Measurements from ENCODE around the gene WFDC8.
"Not testable (repeated sequence)": the region's sequence is repeated elsewhere in the genome, so short reads cannot be mapped to it uniquely, and the experiment has no call there.

WFDC8 gene
- total RNA-seq, result 0 reads per million in 9 experiments

GRCh38 chr20:45579184-45579583, at the start of gene WFDC8:
WFDC8 (minus strand) TSS chr20:45579284; CDS start chr20:45579247, 37 bp downstream.
- no peak within 1 kb of the TSS for H3K4me3 Mint-ChIP-seq
- no peak for ATAC-seq (replicated peaks)
- H3K27ac Mint-ChIP-seq, result no peak within 1 kb of the TSS
- DNase-seq, result no peak
- no peaks in the 10 kb centered on the region for H3K9me3 Mint-ChIP-seq
- H3K27me3 Mint-ChIP-seq, result peaks cover 14 to 42% of the 10 kb centered on the region in 2 donors
- no peaks in the 10 kb centered on the region for H3K36me3 Mint-ChIP-seq (ENCODE audit: insufficient read depth)
- H3K4me1 Mint-ChIP-seq (ENCODE audit: low read depth in 2 of 2), result no peaks in the 10 kb centered on the region

GRCh38 chr20:45626540-45626939, 47.5 kb upstream of the WFDC8 start:
- H3K27ac Mint-ChIP-seq, result no peak overlapping the region
- peaks cover 0 to 2% of the 10 kb centered on the region in 2 donors for H3K9me3 Mint-ChIP-seq
- ATAC-seq (replicated peaks) (no peak), DNase-seq (no peak)
- peaks cover 50 to 69% of the 10 kb centered on the region in 2 donors for H3K27me3 Mint-ChIP-seq
- no peak overlapping the region for H3K4me3 Mint-ChIP-seq
- no peaks in the 10 kb centered on the region for H3K36me3 Mint-ChIP-seq (ENCODE audit: insufficient read depth)
- peaks cover 0 to 4% of the 10 kb centered on the region in 2 donors for H3K4me1 Mint-ChIP-seq (ENCODE audit: low read depth in 2 of 2)

- H3K36me3 Mint-ChIP-seq (ENCODE audit: insufficient read depth), result no peaks in the 10 kb centered on the region
- no peak overlapping the region for H3K27ac Mint-ChIP-seq
- ATAC-seq (replicated peaks), result no peak
- H3K4me3 Mint-ChIP-seq, result no peak overlapping the region
- no peaks in the 10 kb centered on the region for H3K4me1 Mint-ChIP-seq (ENCODE audit: low read depth in 2 of 2)
- H3K9me3 Mint-ChIP-seq, result peaks cover 0 to 2% of the 10 kb centered on the region in 2 donors
- no peak for DNase-seq
- H3K27me3 Mint-ChIP-seq, result peaks cover 21 to 39% of the 10 kb centered on the region in 2 donors
Measured at GRCh38 chr20:45621593-45621992, 42.5 kb upstream of the WFDC8 start.

- no peak for ATAC-seq (replicated peaks)
- H3K27ac Mint-ChIP-seq, result no peak overlapping the region
- peaks cover 11 to 24% of the 10 kb centered on the region in 2 donors for H3K27me3 Mint-ChIP-seq
- H3K36me3 Mint-ChIP-seq (ENCODE audit: insufficient read depth), result no peaks in the 10 kb centered on the region
- no peaks in the 10 kb centered on the region for H3K9me3 Mint-ChIP-seq
- no peak for DNase-seq
- no peak overlapping the region for H3K4me3 Mint-ChIP-seq
- H3K4me1 Mint-ChIP-seq (ENCODE audit: low read depth in 2 of 2), result no peaks in the 10 kb centered on the region
Measured at GRCh38 chr20:45617591-45617990, 38.5 kb upstream of the WFDC8 start.

GRCh38 chr20:45612314-45612713, 33.2 kb upstream of the WFDC8 start:
- ATAC-seq (replicated peaks), result no peak
- no peak for DNase-seq
- Mint-ChIP-seq H3K4me1 (ENCODE audit: low read depth in 2 of 2) (no peaks in the 10 kb centered on the region), H3K4me3 (no peak overlapping the region), H3K27ac (no peak overlapping the region), H3K36me3 (ENCODE audit: insufficient read depth) (no peaks in the 10 kb centered on the region), H3K27me3 (peaks cover 37 to 40% of the 10 kb centered on the region in 2 donors), H3K9me3 (peaks cover under 1 to 4% of the 10 kb centered on the region in 2 donors)

- no peaks in the 10 kb centered on the region for H3K36me3 Mint-ChIP-seq (ENCODE audit: insufficient read depth)
- ATAC-seq (replicated peaks), result no peak
- H3K27me3 Mint-ChIP-seq, result peaks cover 41 to 45% of the 10 kb centered on the region in 2 donors
Measured at GRCh38 chr20:45611054-45611453, 32.0 kb upstream of the WFDC8 start.

GRCh38 chr20:45607810-45608209, 28.7 kb upstream of the WFDC8 start:
- no peak overlapping the region for H3K4me3 Mint-ChIP-seq
- H3K27me3 Mint-ChIP-seq, result peaks cover 46 to 53% of the 10 kb centered on the region in 2 donors
- no peak for ATAC-seq (replicated peaks)
- no peaks in the 10 kb centered on the region for H3K36me3 Mint-ChIP-seq (ENCODE audit: insufficient read depth)
- H3K9me3 Mint-ChIP-seq, result peaks cover 2 to 8% of the 10 kb centered on the region in 2 donors
- DNase-seq, result no peak
- H3K4me1 Mint-ChIP-seq (ENCODE audit: low read depth in 2 of 2), result no peaks in the 10 kb centered on the region
- no peak overlapping the region for H3K27ac Mint-ChIP-seq

More at GRCh38 chr20:45611054-45611453, 32.0 kb upstream of the WFDC8 start:
- no peak overlapping the region for H3K4me3 Mint-ChIP-seq
- H3K4me1 Mint-ChIP-seq (ENCODE audit: low read depth in 2 of 2), result no peaks in the 10 kb centered on the region
- H3K9me3 Mint-ChIP-seq, result peaks cover 2 to 8% of the 10 kb centered on the region in 2 donors
- no peak for DNase-seq
- no peak overlapping the region for H3K27ac Mint-ChIP-seq

DNA sequence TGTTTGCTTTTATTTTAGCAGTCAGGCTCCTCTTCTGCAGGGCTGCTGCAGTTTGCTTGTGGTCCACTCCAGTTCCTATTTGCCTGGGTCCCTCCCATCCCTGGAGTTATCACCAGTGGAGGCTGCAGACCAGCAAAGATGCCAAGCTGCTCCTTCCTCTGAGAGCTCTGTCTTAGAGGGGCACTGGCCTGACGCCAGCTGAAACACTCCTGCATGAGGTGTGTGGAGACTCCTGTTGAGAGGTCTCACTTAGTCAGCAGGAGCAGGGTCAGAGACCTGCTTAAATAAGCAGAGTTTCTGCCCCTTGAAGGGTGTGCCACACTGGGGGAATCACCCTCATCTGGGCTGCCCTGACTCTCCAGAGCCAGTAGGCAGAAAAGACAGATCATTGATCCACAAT, 16.2 kb upstream of the WFDC8 start:
- no peaks in the 10 kb centered on the region for H3K36me3 Mint-ChIP-seq (ENCODE audit: insufficient read depth)
- no peak overlapping the region for H3K4me3 Mint-ChIP-seq
- H3K27ac Mint-ChIP-seq, result no peak overlapping the region
- H3K27me3 Mint-ChIP-seq, result peaks cover 52 to 61% of the 10 kb centered on the region in 2 donors
- DNase-seq (no peak), ATAC-seq (replicated peaks) (no peak)
- H3K9me3 Mint-ChIP-seq, result no peaks in the 10 kb centered on the region
- no peaks in the 10 kb centered on the region for H3K4me1 Mint-ChIP-seq (ENCODE audit: low read depth in 2 of 2)

- no peaks in the 10 kb centered on the region for H3K9me3 Mint-ChIP-seq
- no peak overlapping the region for H3K4me3 Mint-ChIP-seq
Measured at GRCh38 chr20:45593498-45593897, 14.4 kb upstream of the WFDC8 start.

DNA sequence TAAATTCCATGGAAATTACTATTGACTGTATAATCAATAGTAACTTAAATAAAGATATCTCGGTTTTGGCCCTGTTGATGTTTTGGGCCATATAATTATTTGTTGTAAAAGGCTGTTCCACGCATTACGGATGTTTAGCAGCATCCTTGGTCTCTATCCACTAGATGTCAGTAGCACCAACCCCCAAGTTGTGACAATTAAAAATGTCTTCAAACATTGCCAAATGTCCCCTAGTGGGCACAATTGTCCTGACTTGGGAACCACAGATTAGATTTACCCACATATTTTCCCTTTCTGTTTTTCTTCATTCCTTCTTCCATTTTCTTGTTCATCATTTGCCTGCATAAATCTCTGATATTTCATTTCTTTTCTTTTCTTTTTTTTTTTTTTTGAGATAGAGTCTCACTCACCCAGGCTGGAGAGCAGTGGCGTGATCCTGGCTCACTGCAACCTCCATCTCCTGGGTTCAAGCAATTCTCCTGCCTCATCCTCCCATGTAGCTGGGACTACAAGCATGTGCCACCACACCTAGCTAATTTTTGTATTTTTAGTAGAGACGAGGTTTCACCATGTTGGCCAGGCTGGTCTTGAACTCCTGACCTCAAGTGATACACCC, 13.6 kb upstream of the WFDC8 start:
- ATAC-seq (replicated peaks), result peak; percentile 41
- H3K27me3 Mint-ChIP-seq, result peaks cover 45 to 56% of the 10 kb centered on the region in 2 donors
- DNase-seq, result peak in 2 of 3 experiments; percentile 1 to 10
- no peak overlapping the region for H3K27ac Mint-ChIP-seq
- H3K4me1 Mint-ChIP-seq (ENCODE audit: low read depth in 2 of 2), result no peaks in the 10 kb centered on the region
- H3K4me3 Mint-ChIP-seq, result no peak overlapping the region
- H3K36me3 Mint-ChIP-seq (ENCODE audit: insufficient read depth), result no peaks in the 10 kb centered on the region
- no peaks in the 10 kb centered on the region for H3K9me3 Mint-ChIP-seq

More at GRCh38 chr20:45593498-45593897, 14.4 kb upstream of the WFDC8 start:
- H3K27me3 Mint-ChIP-seq, result peaks cover 54 to 56% of the 10 kb centered on the region in 2 donors
- H3K36me3 Mint-ChIP-seq (ENCODE audit: insufficient read depth), result no peaks in the 10 kb centered on the region
- no peak overlapping the region for H3K27ac Mint-ChIP-seq
- ATAC-seq (replicated peaks) (no peak), DNase-seq (no peak)
- no peaks in the 10 kb centered on the region for H3K4me1 Mint-ChIP-seq (ENCODE audit: low read depth in 2 of 2)

GRCh38 chr20:45589725-45590124, 10.6 kb upstream of the WFDC8 start:
- Mint-ChIP-seq H3K9me3 (no peaks in the 10 kb centered on the region), H3K4me3 (no peak overlapping the region), H3K36me3 (ENCODE audit: insufficient read depth) (no peaks in the 10 kb centered on the region), H3K27me3 (peaks cover 29 to 49% of the 10 kb centered on the region in 2 donors), H3K4me1 (ENCODE audit: low read depth in 2 of 2) (no peaks in the 10 kb centered on the region), H3K27ac (no peak overlapping the region)
- ATAC-seq (replicated peaks), result no peak
- no peak for DNase-seq

DNA sequence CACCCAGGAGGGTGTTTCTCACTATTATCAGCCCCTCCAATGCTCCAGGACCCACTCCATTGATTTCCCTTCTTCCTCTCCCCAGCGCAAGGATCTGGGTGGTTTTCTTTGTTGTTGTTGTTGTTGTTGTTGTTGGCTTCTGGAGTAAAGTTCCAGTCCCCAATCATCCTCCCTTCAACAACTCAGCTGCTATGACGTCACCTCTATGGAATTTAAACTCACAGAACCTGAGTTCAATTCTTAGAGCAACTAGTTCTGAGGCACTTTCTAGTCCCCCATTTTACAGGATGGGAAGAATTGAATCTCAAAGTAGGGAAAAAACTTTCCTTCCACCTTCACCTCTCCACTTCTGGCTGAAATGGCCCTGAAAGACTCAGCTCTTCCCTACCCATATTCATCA, 9.7 kb upstream of the WFDC8 start:
- Mint-ChIP-seq H3K36me3 (ENCODE audit: insufficient read depth) (no peaks in the 10 kb centered on the region), H3K27me3 (peaks cover 20 to 43% of the 10 kb centered on the region in 2 donors), H3K4me3 (no peak overlapping the region), H3K27ac (no peak overlapping the region), H3K4me1 (ENCODE audit: low read depth in 2 of 2) (no peaks in the 10 kb centered on the region), H3K9me3 (no peaks in the 10 kb centered on the region)
- DNase-seq, result no peak
- ATAC-seq (replicated peaks), result no peak

- not testable (repeated sequence) for H3K27ac Mint-ChIP-seq; DNase-seq; H3K4me1 Mint-ChIP-seq (ENCODE audit: low read depth in 2 of 2); H3K4me3 Mint-ChIP-seq; ATAC-seq (replicated peaks); H3K36me3 Mint-ChIP-seq (ENCODE audit: insufficient read depth); H3K9me3 Mint-ChIP-seq
- peaks cover 0 to 35% of the 10 kb centered on the region in 2 donors for H3K27me3 Mint-ChIP-seq
Measured at GRCh38 chr20:45585986-45586385, 6.9 kb upstream of the WFDC8 start.

DNA sequence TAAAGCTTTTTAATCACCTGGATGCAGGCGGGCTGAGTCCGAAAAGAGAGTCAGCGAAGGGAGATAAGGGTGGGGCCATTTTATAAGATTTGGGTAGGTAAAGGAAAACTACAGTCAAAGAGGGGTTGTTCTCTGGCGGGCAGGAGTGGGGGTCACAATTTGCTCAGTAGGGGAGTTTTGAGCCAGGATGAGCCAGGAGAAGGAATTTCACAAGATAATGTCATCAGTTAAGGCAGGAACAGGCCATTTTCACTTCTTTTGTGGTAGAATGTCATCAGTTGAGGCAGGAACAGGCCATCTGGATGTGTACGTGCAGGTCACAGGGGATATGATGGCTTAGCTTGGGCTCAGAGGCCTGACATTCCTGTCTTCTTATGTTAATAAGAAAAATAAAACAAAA, 5.2 kb upstream of the WFDC8 start:
- not testable (repeated sequence) for H3K36me3 Mint-ChIP-seq (ENCODE audit: insufficient read depth); H3K9me3 Mint-ChIP-seq; DNase-seq; ATAC-seq (replicated peaks); H3K4me1 Mint-ChIP-seq (ENCODE audit: low read depth in 2 of 2); H3K27ac Mint-ChIP-seq; H3K4me3 Mint-ChIP-seq
- H3K27me3 Mint-ChIP-seq, result peaks cover 4 to 47% of the 10 kb centered on the region in 2 donors

Measured in effector memory CD8-positive, alpha-beta T cell (primary cell).